GDM1 (cell line): ENCODE measurements around the gene KDM3B.
A peak's percentile ranks its signal among the peaks of the same experiment; 100 is the strongest.

Experiments
- DNase-seq: peaks from one replicate; lab custom pipeline; 2025; lab: John Stamatoyannopoulos, UW

KDM3B gene

GRCh38 chr5:138346889-138347288 is 5.6 kb upstream of the KDM3B start:
- no peak for DNase-seq

GRCh38 chr5:138349852-138350562 is 2.5 kb upstream of the KDM3B start:
- no peak for DNase-seq

- no peak for DNase-seq
Measured at GRCh38 chr5:138350563-138350890, 2.0 kb upstream of the KDM3B start.

- DNase-seq = no peak
Measured at GRCh38 chr5:138351056-138351455, 1.4 kb upstream of the KDM3B start.

GRCh38 chr5:138351517-138351916 is 968 bp upstream of the KDM3B start:
- DNase-seq = no peak

GRCh38 chr5:138352722-138353559 is 456 bp downstream of the KDM3B start:
- peak; percentile 60 for DNase-seq

- DNase-seq = no peak
Measured at GRCh38 chr5:138353560-138354080, 1.1 kb downstream of the KDM3B start.

GRCh38 chr5:138354387-138354786 is 1.9 kb downstream of the KDM3B start:
- DNase-seq = no peak

- DNase-seq = no peak
Measured at GRCh38 chr5:138354926-138355378, 2.5 kb downstream of the KDM3B start.

GRCh38 chr5:138359621-138360020 is 7.1 kb downstream of the KDM3B start:
- DNase-seq = no peak

- no peak for DNase-seq
Measured at GRCh38 chr5:138360941-138361452, 8.5 kb downstream of the KDM3B start.

GRCh38 chr5:138364576-138364975 is 12.1 kb downstream of the KDM3B start:
- no peak for DNase-seq

GRCh38 chr5:138366632-138367382 is 14.3 kb downstream of the KDM3B start:
- DNase-seq = no peak

GRCh38 chr5:138369261-138369660 is 16.8 kb downstream of the KDM3B start:
- no peak for DNase-seq

GRCh38 chr5:138369706-138370105 is 17.2 kb downstream of the KDM3B start:
- DNase-seq = no peak

- DNase-seq = no peak
Measured at GRCh38 chr5:138370537-138370936, 18.1 kb downstream of the KDM3B start.

GRCh38 chr5:138371454-138371853 is 19.0 kb downstream of the KDM3B start:
- no peak for DNase-seq

GRCh38 chr5:138372225-138372624 is 19.7 kb downstream of the KDM3B start:
- DNase-seq = no peak

- no peak for DNase-seq
Measured at GRCh38 chr5:138372653-138373052, 20.2 kb downstream of the KDM3B start.

GRCh38 chr5:138382347-138382746 is 29.9 kb downstream of the KDM3B start:
- DNase-seq = no peak

GRCh38 chr5:138385660-138386059 is 33.2 kb downstream of the KDM3B start:
- DNase-seq = no peak

- DNase-seq = no peak
Measured at GRCh38 chr5:138386290-138386689, 33.8 kb downstream of the KDM3B start.
